HCT116 (cell line): ENCODE measurements around the gene FOXO3. TPM values are rescaled to one million over a fixed set of nuclear protein-coding genes. Genes with fewer than 3 reads are reported as not detected.

Experiments used
- ATAC-seq: fragments of 200-7000 bp; cut with Tn5 transposase; 2 replicates; pipeline ENCODE4 v1.9.1; 2020; ENCODE audit warnings: mild to moderate bottlenecking, moderate library complexity
- BruUV-seq: library from RNA; stranded (reverse); fragments of 400-500 nt; replicated peaks from 2 replicates; lab custom pipeline; 2021; lab: Mats Ljungman, UMichigan
- CTCF ChIA-PET: fragments of 300-600 bp; sonication (Branson Sonifier 250); formaldehyde crosslinking; loops from one replicate; lab custom pipeline; 2021; ENCODE audit warnings: antibody characterized with exemption; lab: Charles Lee
- POLR2A ChIA-PET: fragments of 300-600, 350-600 bp; sonication (Branson Sonifier 250); formaldehyde crosslinking; loops from one replicate; lab custom pipeline; 2021; ENCODE audit warnings: antibody characterized with exemption; lab: Charles Lee
- RAD21 ChIA-PET, 2 experiments: fragments of 300-600 bp; sonication (Branson Sonifier 250); formaldehyde crosslinking; loops; one replicate each; lab custom pipeline; 2023; ENCODE audit warnings: low total read pairs in 2 of 2; ENCODE audit not compliant: uncharacterized antibody in 2 of 2, unreplicated experiment in 2 of 2, low non-redundant PET in 1 of 2; lab: Charles Lee
- DNase-seq: peaks from one replicate; pipeline ENCODE4 v3.0.0-alpha.2; 2010; ENCODE audit warnings: low read depth, low spot score
- H2AFZ ChIP-seq: fragments of 200-600 bp; shearing (Covaris generic), sonication (generic); 2 replicates; pipeline ENCODE4 v1.6.1; 2017; ENCODE audit warnings: low read depth, mixed run types, mixed read lengths, antibody characterized with exemption, low read length; ENCODE audit not compliant: poor library complexity, severe bottlenecking
- H3K27ac ChIP-seq: 2 replicates; pipeline ENCODE4 v1.5.1; 2012; ENCODE audit warnings: low read depth, low read length
- H3K27me3 ChIP-seq: fragments of 200-600 bp; sonication (generic); 2 replicates; pipeline ENCODE4 v1.6.1; 2016; ENCODE audit warnings: mixed run types, low read length, mixed read lengths; ENCODE audit not compliant: insufficient read depth
- H3K36me3 ChIP-seq, 2 experiments: fragments of 200-500 bp in 1 of 2; fragments of 200-600 bp in 1 of 2; sonication (Bioruptor generic) in 1 of 2; sonication (generic) in 1 of 2; 2 replicates each; pipeline versions ENCODE4 v1.5.1 to v1.6.1; 2014 to 2016; ENCODE audit warnings: low read length in 2 of 2, inconsistent platforms in 1 of 2, mixed read lengths in 1 of 2, mixed run types in 1 of 2; ENCODE audit not compliant: insufficient read depth in 2 of 2, control insufficient read depth in 1 of 2
- H3K4me1 ChIP-seq, 2 experiments: fragments of 200-600 bp in 1 of 2; sonication (generic) in 1 of 2; 2 replicates each; pipeline versions ENCODE4 v1.5.1 to v1.6.1; 2012 to 2017; ENCODE audit warnings: low read length in 2 of 2, inconsistent platforms in 1 of 2, mild to moderate bottlenecking in 1 of 2, mixed read lengths in 1 of 2, mixed run types in 1 of 2, moderate library complexity in 1 of 2; ENCODE audit not compliant: insufficient read depth in 2 of 2, control insufficient read depth in 1 of 2
- H3K4me2 ChIP-seq: fragments of 200-600 bp; sonication (generic); 2 replicates; pipeline ENCODE4 v1.6.1; 2017; ENCODE audit warnings: mixed run types, low read length, mixed read lengths
- H3K4me3 ChIP-seq, 2 experiments: fragments of 200-600 bp in 1 of 2; sonication (generic) in 1 of 2; replicated peaks in 1 of 2; 2 replicates each; pipeline ENCODE4 v1.5.1; 2011 to 2016; ENCODE audit warnings: low read length in 2 of 2, control low read depth in 1 of 2, low read depth in 1 of 2, mild to moderate bottlenecking in 1 of 2, mixed read lengths in 1 of 2, mixed run types in 1 of 2
- H3K79me2 ChIP-seq: fragments of 200-600 bp; sonication (generic); 2 replicates; pipeline ENCODE4 v1.6.1; 2017; ENCODE audit warnings: mild to moderate bottlenecking, mixed run types, low read length, moderate library complexity, mixed read lengths; ENCODE audit not compliant: insufficient read depth
- H3K9ac ChIP-seq: fragments of 200-600 bp; sonication (generic); 2 replicates; pipeline ENCODE4 v1.6.1; 2016; ENCODE audit warnings: low read length, mixed read lengths
- H3K9me2 ChIP-seq: fragments of 200-600 bp; sonication (generic), shearing (Covaris generic); 2 replicates; pipeline ENCODE4 v1.6.1; 2017; ENCODE audit warnings: mixed run types, mild to moderate bottlenecking, moderate library complexity; ENCODE audit not compliant: insufficient read depth
- H3K9me3 ChIP-seq, 2 experiments: fragments of 200-500 bp in 1 of 2; fragments of 200-600 bp in 1 of 2; sonication (Bioruptor generic) in 1 of 2; sonication (generic) in 1 of 2; 2 replicates each; pipeline ENCODE4 v1.6.1; 2014 to 2017; ENCODE audit warnings: low read length in 2 of 2, mixed read lengths in 2 of 2, inconsistent platforms in 1 of 2, low read depth in 1 of 2, mild to moderate bottlenecking in 1 of 2, mixed run types in 1 of 2, moderate library complexity in 1 of 2; ENCODE audit not compliant: control insufficient read depth in 1 of 2, insufficient read depth in 1 of 2
- H4K20me1 ChIP-seq: fragments of 200-600 bp; sonication (generic), shearing (Covaris generic); 2 replicates; pipeline ENCODE4 v1.6.1; 2017; ENCODE audit warnings: mixed run types, mild to moderate bottlenecking, moderate library complexity; ENCODE audit not compliant: insufficient read depth
- CEBPB ChIP-seq: IDR thresholded peaks from 2 replicates; pipeline ENCODE4 v1.6.1; 2012; ENCODE audit warnings: low read depth
- EGR1 ChIP-seq: IDR thresholded peaks from 2 replicates; pipeline ENCODE4 v1.6.1; 2012; ENCODE audit warnings: low read depth
- FOSL1 ChIP-seq: IDR thresholded peaks from 2 replicates; pipeline ENCODE4 v1.6.1; 2012; ENCODE audit warnings: low read depth
- POLR2AphosphoS5 ChIP-seq: IDR thresholded peaks from 2 replicates; pipeline ENCODE4 v1.6.1; 2011; ENCODE audit warnings: mild to moderate bottlenecking, low read depth, low read length, moderate library complexity
- RAD21 ChIP-seq: IDR thresholded peaks from 2 replicates; pipeline ENCODE4 v1.6.1; 2012; ENCODE audit warnings: low read depth, mild to moderate bottlenecking
- SIN3A ChIP-seq: IDR thresholded peaks from 2 replicates; pipeline ENCODE4 v1.6.1; 2012; ENCODE audit warnings: low read depth
- SP1 ChIP-seq: IDR thresholded peaks from 2 replicates; pipeline ENCODE4 v1.6.1; 2012; ENCODE audit warnings: low read depth
- SRF ChIP-seq: IDR thresholded peaks from 2 replicates; pipeline ENCODE4 v1.6.1; 2012; ENCODE audit warnings: low read depth
- YY1 ChIP-seq: IDR thresholded peaks from 2 replicates; pipeline ENCODE4 v1.6.1; 2011; ENCODE audit warnings: low read length, low read depth, moderate library complexity, mild to moderate bottlenecking; ENCODE audit not compliant: insufficient replicate concordance; ENCODE audit errors: extremely low read depth
- ZNF274 ChIP-seq: fragments of 200-500 bp; sonication (Bioruptor generic); IDR thresholded peaks from 2 replicates; pipeline ENCODE4 v1.6.1; 2014; ENCODE audit warnings: mild to moderate bottlenecking, low read depth, low read length, inconsistent platforms
- intact Hi-C: fragments of 100-400 bp; cut with micrococcal nuclease; formaldehyde crosslinking; loops from 2 replicates; pipeline ENCODE4 v1.10.0; 2022
- total RNA-seq: library from RNA; stranded (reverse); gene quantifications from one replicate; pipeline ENCODE4 v1.2.1, GENCODE V29; 2021; ENCODE audit not compliant: unreplicated experiment
- TF ChIP-seq, protein P1 (sequence below): IDR thresholded peaks from 2 replicates; pipeline ENCODE4 v1.6.1; 2011; ENCODE audit warnings: mild to moderate bottlenecking, low read length, moderate library complexity; ENCODE audit not compliant: insufficient replicate concordance; ENCODE audit errors: extremely low read depth
- TF ChIP-seq, protein P2 (sequence below): IDR thresholded peaks from 2 replicates; pipeline ENCODE4 v1.6.1; 2012; ENCODE audit warnings: low read depth
- TF ChIP-seq, protein P3 (sequence below): IDR thresholded peaks from 2 replicates; pipeline ENCODE4 v1.6.1; 2012
- TF ChIP-seq, protein P4 (sequence below), 3 experiments: fragments of 200-600 bp in 1 of 3; sonication (generic) in 1 of 3; IDR thresholded peaks in 2 of 3; conservative IDR thresholded peaks in 1 of 3; 2 replicates each; pipeline ENCODE4 v1.5.1; 2012 to 2017; ENCODE audit warnings: low read depth in 2 of 3, low read length in 2 of 3, antibody characterized with exemption in 1 of 3, borderline replicate concordance in 1 of 3, control low read depth in 1 of 3, mild to moderate bottlenecking in 1 of 3, mixed read lengths in 1 of 3, mixed run types in 1 of 3, moderate library complexity in 1 of 3; ENCODE audit not compliant: insufficient read depth in 1 of 3

The FOXO3 gene
- total RNA-seq, 1 experiment from 2014 or later = 40.0 TPM

DNA sequence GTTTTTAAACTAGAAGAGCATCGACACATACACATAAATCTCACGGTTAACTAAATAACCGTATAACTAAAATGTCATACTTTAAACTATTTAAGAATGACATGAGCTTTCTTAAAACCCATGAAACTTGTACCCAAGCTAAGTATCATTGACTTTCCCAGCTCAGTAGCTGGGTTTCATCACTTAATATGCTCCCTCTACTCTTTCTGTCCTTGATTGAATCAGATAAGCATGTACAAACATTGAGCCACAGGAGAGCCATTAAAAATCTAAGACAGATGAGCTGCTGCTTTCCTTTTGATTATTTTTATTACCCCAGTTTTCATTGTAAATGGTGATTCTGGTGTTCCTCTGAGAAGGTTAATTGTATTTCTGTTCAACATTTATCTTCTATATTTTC lies 115.8 kb downstream of the FOXO3 start:
- ChIA-PET CTCF (no interaction called here), RAD21 (no interaction called here), POLR2A (no interaction called here)
- Histone ChIP-seq H4K20me1 (peaks cover 4% of the 10 kb centered on the region; the same call in 1 of the 2 replicates), H3K4me2 (no peak overlapping the region), H3K9me3 (no peaks in the 10 kb centered on the region), H3K4me1 (peaks cover 10 to 43% of the 10 kb centered on the region in 2 experiments), H3K27me3 (no peaks in the 10 kb centered on the region), H2AFZ (no peak overlapping the region), H3K9ac (no peak overlapping the region), H3K79me2 (peaks cover 68% of the 10 kb centered on the region), H3K27ac (no peak overlapping the region), H3K36me3 (no peaks in the 10 kb centered on the region), H3K4me3 (no peak overlapping the region), H3K9me2 (no peaks in the 10 kb centered on the region)
- ATAC-seq (no peak), DNase-seq (no peak)
- BruUV-seq = no TSS peak
- intact Hi-C loops = no loop called here
- TF ChIP-seq, protein P1, sequence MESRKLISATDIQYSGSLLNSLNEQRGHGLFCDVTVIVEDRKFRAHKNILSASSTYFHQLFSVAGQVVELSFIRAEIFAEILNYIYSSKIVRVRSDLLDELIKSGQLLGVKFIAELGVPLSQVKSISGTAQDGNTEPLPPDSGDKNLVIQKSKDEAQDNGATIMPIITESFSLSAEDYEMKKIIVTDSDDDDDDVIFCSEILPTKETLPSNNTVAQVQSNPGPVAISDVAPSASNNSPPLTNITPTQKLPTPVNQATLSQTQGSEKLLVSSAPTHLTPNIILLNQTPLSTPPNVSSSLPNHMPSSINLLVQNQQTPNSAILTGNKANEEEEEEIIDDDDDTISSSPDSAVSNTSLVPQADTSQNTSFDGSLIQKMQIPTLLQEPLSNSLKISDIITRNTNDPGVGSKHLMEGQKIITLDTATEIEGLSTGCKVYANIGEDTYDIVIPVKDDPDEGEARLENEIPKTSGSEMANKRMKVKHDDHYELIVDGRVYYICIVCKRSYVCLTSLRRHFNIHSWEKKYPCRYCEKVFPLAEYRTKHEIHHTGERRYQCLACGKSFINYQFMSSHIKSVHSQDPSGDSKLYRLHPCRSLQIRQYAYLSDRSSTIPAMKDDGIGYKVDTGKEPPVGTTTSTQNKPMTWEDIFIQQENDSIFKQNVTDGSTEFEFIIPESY = no peak
- no peak for TF ChIP-seq CEBPB
- no peak for TF ChIP-seq SP1
- no peak for TF ChIP-seq SRF
- TF ChIP-seq RAD21 = no peak
- TF ChIP-seq, protein P2, sequence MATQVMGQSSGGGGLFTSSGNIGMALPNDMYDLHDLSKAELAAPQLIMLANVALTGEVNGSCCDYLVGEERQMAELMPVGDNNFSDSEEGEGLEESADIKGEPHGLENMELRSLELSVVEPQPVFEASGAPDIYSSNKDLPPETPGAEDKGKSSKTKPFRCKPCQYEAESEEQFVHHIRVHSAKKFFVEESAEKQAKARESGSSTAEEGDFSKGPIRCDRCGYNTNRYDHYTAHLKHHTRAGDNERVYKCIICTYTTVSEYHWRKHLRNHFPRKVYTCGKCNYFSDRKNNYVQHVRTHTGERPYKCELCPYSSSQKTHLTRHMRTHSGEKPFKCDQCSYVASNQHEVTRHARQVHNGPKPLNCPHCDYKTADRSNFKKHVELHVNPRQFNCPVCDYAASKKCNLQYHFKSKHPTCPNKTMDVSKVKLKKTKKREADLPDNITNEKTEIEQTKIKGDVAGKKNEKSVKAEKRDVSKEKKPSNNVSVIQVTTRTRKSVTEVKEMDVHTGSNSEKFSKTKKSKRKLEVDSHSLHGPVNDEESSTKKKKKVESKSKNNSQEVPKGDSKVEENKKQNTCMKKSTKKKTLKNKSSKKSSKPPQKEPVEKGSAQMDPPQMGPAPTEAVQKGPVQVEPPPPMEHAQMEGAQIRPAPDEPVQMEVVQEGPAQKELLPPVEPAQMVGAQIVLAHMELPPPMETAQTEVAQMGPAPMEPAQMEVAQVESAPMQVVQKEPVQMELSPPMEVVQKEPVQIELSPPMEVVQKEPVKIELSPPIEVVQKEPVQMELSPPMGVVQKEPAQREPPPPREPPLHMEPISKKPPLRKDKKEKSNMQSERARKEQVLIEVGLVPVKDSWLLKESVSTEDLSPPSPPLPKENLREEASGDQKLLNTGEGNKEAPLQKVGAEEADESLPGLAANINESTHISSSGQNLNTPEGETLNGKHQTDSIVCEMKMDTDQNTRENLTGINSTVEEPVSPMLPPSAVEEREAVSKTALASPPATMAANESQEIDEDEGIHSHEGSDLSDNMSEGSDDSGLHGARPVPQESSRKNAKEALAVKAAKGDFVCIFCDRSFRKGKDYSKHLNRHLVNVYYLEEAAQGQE = no peak
- no peak for TF ChIP-seq ZNF274
- TF ChIP-seq EGR1 = no peak
- TF ChIP-seq FOSL1 = no peak
- TF ChIP-seq, protein P3, sequence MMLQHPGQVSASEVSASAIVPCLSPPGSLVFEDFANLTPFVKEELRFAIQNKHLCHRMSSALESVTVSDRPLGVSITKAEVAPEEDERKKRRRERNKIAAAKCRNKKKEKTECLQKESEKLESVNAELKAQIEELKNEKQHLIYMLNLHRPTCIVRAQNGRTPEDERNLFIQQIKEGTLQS = no peak
- no peak for TF ChIP-seq SIN3A
- TF ChIP-seq, protein P4, sequence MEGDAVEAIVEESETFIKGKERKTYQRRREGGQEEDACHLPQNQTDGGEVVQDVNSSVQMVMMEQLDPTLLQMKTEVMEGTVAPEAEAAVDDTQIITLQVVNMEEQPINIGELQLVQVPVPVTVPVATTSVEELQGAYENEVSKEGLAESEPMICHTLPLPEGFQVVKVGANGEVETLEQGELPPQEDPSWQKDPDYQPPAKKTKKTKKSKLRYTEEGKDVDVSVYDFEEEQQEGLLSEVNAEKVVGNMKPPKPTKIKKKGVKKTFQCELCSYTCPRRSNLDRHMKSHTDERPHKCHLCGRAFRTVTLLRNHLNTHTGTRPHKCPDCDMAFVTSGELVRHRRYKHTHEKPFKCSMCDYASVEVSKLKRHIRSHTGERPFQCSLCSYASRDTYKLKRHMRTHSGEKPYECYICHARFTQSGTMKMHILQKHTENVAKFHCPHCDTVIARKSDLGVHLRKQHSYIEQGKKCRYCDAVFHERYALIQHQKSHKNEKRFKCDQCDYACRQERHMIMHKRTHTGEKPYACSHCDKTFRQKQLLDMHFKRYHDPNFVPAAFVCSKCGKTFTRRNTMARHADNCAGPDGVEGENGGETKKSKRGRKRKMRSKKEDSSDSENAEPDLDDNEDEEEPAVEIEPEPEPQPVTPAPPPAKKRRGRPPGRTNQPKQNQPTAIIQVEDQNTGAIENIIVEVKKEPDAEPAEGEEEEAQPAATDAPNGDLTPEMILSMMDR (IDR thresholded peaks at IDR 0.05 in 2 of 3, conservative IDR thresholded peaks at IDR 0.05 in 1 of 3; ENCODE audit: borderline replicate concordance in 1 of 3, insufficient read depth in 1 of 3, low read depth in 2 of 3, low read length in 2 of 3) = no peak
- TF ChIP-seq YY1 = no peak
- TF ChIP-seq POLR2AphosphoS5 = no peak
